Psoas muscle (tissue), 8 donors: Measurements from ENCODE around the gene MAP1S. TPM values are rescaled to one million over a fixed set of nuclear protein-coding genes. Genes with fewer than 3 reads are reported as not detected.

Experiments
- ATAC-seq, 4 donors: fragments of 200-7000 bp; cut with Tn5 transposase; one replicate each; pipeline ENCODE4 v1.9.1; 2020; ENCODE audit warnings: moderate library complexity in 3 of 4, mild to moderate bottlenecking in 2 of 4
- DNase-seq, 2 donors: peaks; one replicate each; pipeline ENCODE4 v3.0.0-alpha.2; 2020
- H3K27ac ChIP-seq: fragments of 200-600 bp; one replicate; pipeline ENCODE4 v1.8.0; 2022
- H3K27me3 ChIP-seq, 3 donors: fragments of 200-600 bp in 1 of 3; one replicate each; pipeline versions ENCODE4 v1.6.1 to v1.8.0; 2013 to 2022; ENCODE audit warnings: low read length in 2 of 3, mild to moderate bottlenecking in 2 of 3, moderate library complexity in 1 of 3; ENCODE audit not compliant: insufficient read depth in 3 of 3
- H3K36me3 ChIP-seq, 2 donors: fragments of 200-600 bp in 1 of 2; one replicate each; pipeline versions ENCODE4 v1.6.1 to v1.8.0; 2013 to 2022; ENCODE audit warnings: low read depth in 1 of 2, mild to moderate bottlenecking in 1 of 2, moderate library complexity in 1 of 2; ENCODE audit not compliant: insufficient read depth in 1 of 2
- H3K4me1 ChIP-seq: fragments of 200-600 bp; one replicate; pipeline ENCODE4 v1.8.0; 2022
- H3K4me3 ChIP-seq: fragments of 200-600 bp; one replicate; pipeline ENCODE4 v1.8.0; 2022; ENCODE audit warnings: mild to moderate bottlenecking
- H3K9me3 ChIP-seq: fragments of 200-600 bp; one replicate; pipeline ENCODE4 v1.8.0; 2022
- WGBS, 3 donors: extraction: QIAGEN DNeasy Blood & Tissue Kit; methylation state at CpG; one replicate each; pipeline versions ENCODE4 v1.1.6 to v1.1.7; 2013; 5-methylcytosine and 5-hydroxymethylcytosine counted together
- intact Hi-C, 2 donors: fragments of 100-400 bp; cut with DNase I; formaldehyde crosslinking; loops; one replicate each; pipeline versions ENCODE4 v1.11.0 to v1.14.2; 2022
- polyA plus RNA-seq, 3 donors: library from polyadenylated mRNA; stranded (reverse); fragments of 200-250 nt; gene quantifications; one replicate each; pipeline ENCODE4 v1.2.3, GENCODE V29; 2013
- total RNA-seq, 4 donors: library from RNA; stranded (reverse); fragmentation: NEBNext Ultra II Directional in 2 of 4; extraction: Animal tissue kit (Norgen Biotek cat#: 25700) in 2 of 4; gene quantifications; one replicate each; pipeline versions ENCODE4 v1.2.1 to v1.2.4, GENCODE V29; 2021 to 2023
- TF ChIP-seq, protein P1 (sequence below): fragments of 200-600 bp; IDR thresholded peaks from one replicate; pipeline ENCODE4 v1.8.0; 2022; ENCODE audit warnings: antibody characterized with exemption
- donor health status: healthy with polysubstance abuse.
- donor health status: DM: no; HTN: no; CAD: no; lungs with moderate emphysema.
- donor health status: Bipolar disorder and iron deficiency.
- donor health status: healthy.
- donor health status: DM: yes; HTN: yes; CAD: no.
- donor health status: DM: no; HTN: no; CAD: no.
- donor health status: DM: no; HTN: no; CAD: no.
- donor health status: DM: yes; HTN: yes; CAD: no.

The MAP1S gene
- total and polyA plus RNA-seq, 7 donors = 19.1 to 60.6 (median 42.4) TPM

DNA sequence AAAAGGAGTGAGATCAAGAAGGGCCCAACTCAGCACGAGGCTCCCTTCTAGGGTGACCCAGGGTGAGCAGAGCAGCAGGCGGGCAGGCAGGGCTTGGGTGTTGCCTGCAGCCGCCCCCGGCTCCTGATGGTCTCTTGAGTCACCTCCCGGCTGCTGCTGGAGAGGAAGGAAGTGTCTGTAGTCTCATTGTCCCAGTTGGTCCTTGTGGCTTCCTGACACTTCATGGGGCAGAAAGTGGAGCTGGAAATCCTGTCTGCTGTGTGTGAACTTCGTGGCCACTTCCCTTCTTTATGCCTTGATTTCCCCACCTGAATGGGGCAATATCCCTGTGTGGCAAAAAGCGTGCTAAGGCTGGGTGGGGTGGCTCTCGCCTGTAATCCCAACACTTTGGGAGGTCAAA is 2.5 kb downstream of the MAP1S start:
- Histone ChIP-seq H3K27me3 (no peaks in the 10 kb centered on the region), H3K27ac (peak overlapping the region; percentile 16), H3K4me1 (peaks cover 32% of the 10 kb centered on the region), H3K4me3 (peak overlapping the region; percentile 32), H3K9me3 (no peaks in the 10 kb centered on the region), H3K36me3 (peaks cover 5 to 45% of the 10 kb centered on the region in 2 donors)
- ATAC-seq (peak in 2 of 4 donors; percentile 37 to 42), DNase-seq (peak in 1 of 2 donors; percentile 48)
- TF ChIP-seq, protein P1, sequence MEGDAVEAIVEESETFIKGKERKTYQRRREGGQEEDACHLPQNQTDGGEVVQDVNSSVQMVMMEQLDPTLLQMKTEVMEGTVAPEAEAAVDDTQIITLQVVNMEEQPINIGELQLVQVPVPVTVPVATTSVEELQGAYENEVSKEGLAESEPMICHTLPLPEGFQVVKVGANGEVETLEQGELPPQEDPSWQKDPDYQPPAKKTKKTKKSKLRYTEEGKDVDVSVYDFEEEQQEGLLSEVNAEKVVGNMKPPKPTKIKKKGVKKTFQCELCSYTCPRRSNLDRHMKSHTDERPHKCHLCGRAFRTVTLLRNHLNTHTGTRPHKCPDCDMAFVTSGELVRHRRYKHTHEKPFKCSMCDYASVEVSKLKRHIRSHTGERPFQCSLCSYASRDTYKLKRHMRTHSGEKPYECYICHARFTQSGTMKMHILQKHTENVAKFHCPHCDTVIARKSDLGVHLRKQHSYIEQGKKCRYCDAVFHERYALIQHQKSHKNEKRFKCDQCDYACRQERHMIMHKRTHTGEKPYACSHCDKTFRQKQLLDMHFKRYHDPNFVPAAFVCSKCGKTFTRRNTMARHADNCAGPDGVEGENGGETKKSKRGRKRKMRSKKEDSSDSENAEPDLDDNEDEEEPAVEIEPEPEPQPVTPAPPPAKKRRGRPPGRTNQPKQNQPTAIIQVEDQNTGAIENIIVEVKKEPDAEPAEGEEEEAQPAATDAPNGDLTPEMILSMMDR = no peak
- intact Hi-C loops = no loop called here
- WGBS, 3 donors = 43 to 69% (median 51%) methylated on average over 7 to 8 of the region's 8 CpGs

DNA sequence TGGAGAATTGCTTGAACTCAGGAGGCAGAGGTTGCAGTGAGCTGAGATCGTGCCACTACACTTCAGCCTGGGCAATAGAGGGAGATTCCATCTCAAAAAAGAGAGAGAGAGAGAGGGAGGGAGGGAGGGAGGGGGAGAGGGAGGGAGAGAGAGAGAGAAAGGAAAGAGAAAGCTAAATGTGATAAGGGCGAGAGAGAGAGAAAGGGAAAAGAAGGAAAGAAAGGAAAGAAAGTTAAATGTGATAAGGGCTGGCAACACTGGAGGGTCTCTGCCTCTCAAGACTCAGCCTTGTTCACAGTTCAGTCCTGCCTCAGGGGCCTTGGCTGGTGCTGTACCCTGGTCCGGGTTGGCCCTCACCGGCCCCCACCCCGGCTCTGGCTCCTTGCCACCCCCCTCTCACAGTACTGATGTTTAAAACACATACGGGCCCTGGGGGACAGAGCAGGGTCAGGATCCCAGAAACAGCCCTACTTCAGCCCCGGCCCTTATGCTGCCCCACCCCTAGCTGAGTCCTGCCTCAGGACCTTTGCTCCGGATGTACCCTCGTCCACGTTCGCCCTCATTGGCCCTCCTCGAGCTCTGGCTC is 3.5 kb downstream of the MAP1S start:
- H3K9me3 ChIP-seq = no peaks in the 10 kb centered on the region
- H3K4me1 ChIP-seq = peaks cover 28% of the 10 kb centered on the region
- intact Hi-C loops = no loop called here
- TF ChIP-seq, protein P1 = no peak
- H3K27ac ChIP-seq = no peak overlapping the region
- H3K27me3 ChIP-seq = no peaks in the 10 kb centered on the region
- H3K4me3 ChIP-seq = no peak overlapping the region
- no peak for ATAC-seq
- WGBS, 3 donors = 76 to 82% (median 77%) methylated on average over 12 of the region's 12 CpGs
- peaks cover 5 to 54% of the 10 kb centered on the region in 2 donors for H3K36me3 ChIP-seq
- DNase-seq = no peak

DNA sequence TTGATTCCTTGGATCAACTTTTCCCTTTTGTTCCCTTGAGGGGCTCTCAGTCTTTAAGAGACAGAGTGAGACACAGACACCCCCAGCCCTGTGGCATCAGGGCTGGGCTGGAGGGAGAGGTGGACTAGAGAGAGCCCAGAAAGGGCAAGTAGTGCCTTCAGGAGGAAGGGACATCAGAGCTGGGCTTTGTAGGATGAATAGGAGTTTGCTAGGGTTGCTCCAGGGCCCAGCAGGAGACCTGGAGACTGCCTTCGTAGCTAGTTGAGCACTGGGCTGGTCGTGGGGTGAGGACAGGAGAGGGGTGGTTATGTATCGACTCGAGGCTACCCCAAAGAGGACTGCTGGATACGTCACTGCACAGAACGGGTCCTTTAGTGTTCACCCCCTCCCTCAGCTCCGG is 5.4 kb downstream of the MAP1S start:
- ATAC-seq (no peak), DNase-seq (no peak)
- Histone ChIP-seq H3K27me3 (no peaks in the 10 kb centered on the region), H3K4me3 (no peak overlapping the region), H3K4me1 (peaks cover 24% of the 10 kb centered on the region), H3K36me3 (peaks cover 7 to 73% of the 10 kb centered on the region in 2 donors), H3K27ac (no peak overlapping the region), H3K9me3 (no peaks in the 10 kb centered on the region)
- WGBS, 3 donors = 91 to 97% (median 94%) methylated on average over 5 to 7 of the region's 7 CpGs
- TF ChIP-seq, protein P1 = no peak
- intact Hi-C loops = no loop called here

- Histone ChIP-seq H3K9me3 (no peaks in the 10 kb centered on the region), H3K36me3 (peaks cover 7 to 82% of the 10 kb centered on the region in 2 donors), H3K4me1 (peaks cover 17% of the 10 kb centered on the region), H3K27ac (no peak overlapping the region), H3K27me3 (no peaks in the 10 kb centered on the region), H3K4me3 (no peak overlapping the region)
- DNase-seq (no peak), ATAC-seq (no peak)
- WGBS, 3 donors = 87 to 88% (median 87%) methylated on average over 21 of the region's 21 CpGs
- intact Hi-C loops = no loop called here
- TF ChIP-seq, protein P1 = no peak
Observed at GRCh38 chr19:17725422-17726078, 6.3 kb downstream of the MAP1S start.
